ENCODE measurements around the gene ULBP1.

DNA sequence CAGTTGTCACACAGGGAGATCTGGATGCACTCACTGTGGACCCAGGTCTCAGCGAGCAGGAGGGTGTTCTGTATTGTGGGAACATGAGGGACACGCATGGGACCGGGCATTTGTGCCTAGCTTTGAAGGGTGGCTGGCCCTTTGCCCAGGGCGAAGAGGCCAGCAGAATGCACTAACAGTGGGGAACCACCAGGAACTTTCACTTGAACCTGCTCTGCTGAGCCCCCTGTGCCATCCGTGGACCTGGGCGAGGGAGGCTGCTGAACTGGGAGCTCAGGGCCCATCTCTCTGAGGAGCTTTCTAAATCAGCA lies 23.1 kb upstream of the ULBP1 start:
- TF ChIP-seq, protein P1, sequence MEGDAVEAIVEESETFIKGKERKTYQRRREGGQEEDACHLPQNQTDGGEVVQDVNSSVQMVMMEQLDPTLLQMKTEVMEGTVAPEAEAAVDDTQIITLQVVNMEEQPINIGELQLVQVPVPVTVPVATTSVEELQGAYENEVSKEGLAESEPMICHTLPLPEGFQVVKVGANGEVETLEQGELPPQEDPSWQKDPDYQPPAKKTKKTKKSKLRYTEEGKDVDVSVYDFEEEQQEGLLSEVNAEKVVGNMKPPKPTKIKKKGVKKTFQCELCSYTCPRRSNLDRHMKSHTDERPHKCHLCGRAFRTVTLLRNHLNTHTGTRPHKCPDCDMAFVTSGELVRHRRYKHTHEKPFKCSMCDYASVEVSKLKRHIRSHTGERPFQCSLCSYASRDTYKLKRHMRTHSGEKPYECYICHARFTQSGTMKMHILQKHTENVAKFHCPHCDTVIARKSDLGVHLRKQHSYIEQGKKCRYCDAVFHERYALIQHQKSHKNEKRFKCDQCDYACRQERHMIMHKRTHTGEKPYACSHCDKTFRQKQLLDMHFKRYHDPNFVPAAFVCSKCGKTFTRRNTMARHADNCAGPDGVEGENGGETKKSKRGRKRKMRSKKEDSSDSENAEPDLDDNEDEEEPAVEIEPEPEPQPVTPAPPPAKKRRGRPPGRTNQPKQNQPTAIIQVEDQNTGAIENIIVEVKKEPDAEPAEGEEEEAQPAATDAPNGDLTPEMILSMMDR (conservative IDR thresholded peaks at IDR 0.05), result no peak
- no peak for TF ChIP-seq ZFX (IDR thresholded peaks at IDR 0.05)
